Glomerular visceral epithelial cell (primary cell): ENCODE results near the gene NCKAP5.
A peak's percentile ranks its signal among the peaks of the same experiment; 100 is the strongest.
"Not testable (repeated sequence)": the region's sequence is repeated elsewhere in the genome, so short reads cannot be mapped to it uniquely, and the experiment has no call there.

Source experiments
- DNase-seq: peaks from one replicate; pipeline ENCODE4 v3.0.0-alpha.2; 2016; ENCODE audit errors: extremely low spot score

The NCKAP5 gene

GRCh38 chr2:133497270-133497893 is 70.9 kb downstream of the NCKAP5 start:
- no peak for DNase-seq

GRCh38 chr2:133496501-133497269 is 71.6 kb downstream of the NCKAP5 start:
- no peak for DNase-seq

DNA sequence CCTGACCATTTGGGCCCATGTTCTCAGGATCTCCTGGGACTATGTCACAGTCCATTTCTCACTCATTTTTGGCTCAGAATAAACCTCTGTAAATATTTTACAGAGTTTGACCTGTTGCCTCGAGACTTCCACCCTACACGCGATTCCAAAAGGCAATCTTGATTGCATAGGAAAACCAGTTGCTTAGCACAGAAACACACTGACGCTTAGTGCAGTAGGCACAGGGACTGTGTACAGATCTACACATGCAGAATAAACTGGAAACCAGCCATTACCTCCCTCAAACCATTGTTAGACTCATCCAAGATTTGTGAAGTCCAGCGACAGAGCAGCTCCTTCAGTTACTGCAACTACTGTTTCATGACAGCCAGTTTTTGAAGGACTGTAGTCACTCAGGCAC is 73.0 kb downstream of the NCKAP5 start:
- peak; percentile 33 for DNase-seq

DNA sequence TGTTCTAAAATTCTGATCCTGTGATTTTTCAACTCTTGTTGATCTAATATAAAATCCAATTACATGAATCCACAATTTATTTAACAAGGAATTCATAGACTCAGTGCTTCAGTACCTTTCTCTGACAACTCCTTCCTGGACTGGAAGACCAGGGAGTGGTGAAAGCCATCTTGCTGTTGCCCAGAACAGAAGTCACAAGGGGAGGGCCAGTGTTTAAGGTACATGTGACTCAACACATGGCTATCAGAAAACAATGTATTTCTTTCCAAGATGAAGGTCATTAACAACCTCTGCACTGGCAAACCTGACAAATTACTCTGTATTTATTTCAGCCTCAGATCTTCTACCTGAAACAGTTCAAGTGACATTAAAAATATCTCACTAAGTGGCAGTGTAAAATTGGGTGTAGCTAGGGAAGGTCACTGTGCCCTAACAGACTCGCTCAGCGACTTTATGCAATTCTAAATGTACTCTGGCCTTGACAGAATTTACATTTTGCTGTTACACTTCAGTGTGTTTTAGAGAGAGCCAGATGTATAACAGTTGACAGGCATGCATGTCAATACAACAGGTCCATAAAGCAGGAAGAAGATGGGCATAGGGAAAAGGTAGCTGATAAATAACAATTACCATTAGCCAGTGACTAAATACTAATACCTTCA is 75.4 kb downstream of the NCKAP5 start:
- DNase-seq = no peak

- no peak for DNase-seq
These were observed 77.8 kb downstream of the NCKAP5 start for GRCh38 chr2:133490411-133490980.

GRCh38 chr2:133489641-133490410 is 78.4 kb downstream of the NCKAP5 start:
- DNase-seq = no peak

GRCh38 chr2:133489146-133489545 is 79.1 kb downstream of the NCKAP5 start:
- DNase-seq = no peak

GRCh38 chr2:133486771-133487191 is 81.5 kb downstream of the NCKAP5 start:
- DNase-seq = peak; percentile 9

- DNase-seq = no peak
These were observed 82.4 kb downstream of the NCKAP5 start for GRCh38 chr2:133485868-133486267.

DNA sequence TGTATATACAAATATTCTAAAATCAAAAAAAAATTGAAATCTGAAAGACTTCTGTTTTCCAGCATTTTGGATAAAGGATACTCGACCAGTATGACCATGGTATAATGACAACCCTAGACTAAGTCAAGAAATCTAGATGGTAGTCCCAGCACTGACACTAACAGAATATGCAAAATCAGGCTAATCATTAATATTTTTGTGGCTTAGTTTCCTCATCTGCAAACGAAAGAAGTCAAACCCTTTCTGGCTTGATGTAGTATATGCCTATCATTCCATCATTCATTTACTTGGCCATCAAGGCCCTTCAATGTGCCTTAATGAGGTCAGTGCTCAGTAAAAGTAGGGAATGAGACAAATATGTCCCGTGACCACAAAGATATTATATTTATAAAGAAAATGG is 83.5 kb downstream of the NCKAP5 start:
- DNase-seq = no peak

DNA sequence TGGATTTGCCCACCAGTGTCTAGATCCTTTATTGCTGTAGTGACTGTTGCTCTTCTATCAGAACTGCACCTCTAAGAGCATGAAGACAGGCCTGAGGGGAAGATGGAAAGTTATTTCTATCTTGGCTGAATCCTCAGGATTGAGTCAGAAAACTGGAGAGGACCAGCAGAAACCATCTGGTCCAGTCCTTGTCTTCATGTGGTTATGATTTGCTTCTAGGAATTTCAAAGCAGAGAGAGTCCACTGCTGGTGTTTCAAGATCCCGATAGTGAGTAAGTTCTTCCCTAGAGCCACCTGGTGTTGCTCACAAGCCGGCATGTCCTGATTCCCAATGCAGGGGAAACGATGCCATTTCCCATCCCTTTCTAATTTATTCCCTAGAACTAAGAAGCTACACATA is 84.2 kb downstream of the NCKAP5 start:
- DNase-seq = no peak

DNA sequence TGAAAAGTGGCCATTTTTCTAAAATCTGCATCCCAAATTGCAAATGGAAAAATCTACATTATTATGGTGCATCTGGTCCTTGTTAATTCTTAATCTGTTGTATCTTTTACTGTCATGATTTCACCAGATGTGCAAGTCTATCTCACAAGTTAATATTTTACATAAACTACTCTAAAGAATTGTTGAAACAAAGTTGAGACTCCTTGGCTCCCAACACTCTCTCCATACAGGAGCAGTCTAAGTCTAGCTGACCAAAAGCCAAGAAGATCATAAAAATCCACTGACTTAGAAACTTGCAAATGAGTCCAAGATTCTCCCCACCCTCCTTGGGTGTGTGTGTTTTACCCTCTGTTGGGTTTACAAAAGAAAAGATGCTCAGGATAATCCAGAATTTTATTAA is 85.1 kb downstream of the NCKAP5 start:
- DNase-seq = no peak

DNA sequence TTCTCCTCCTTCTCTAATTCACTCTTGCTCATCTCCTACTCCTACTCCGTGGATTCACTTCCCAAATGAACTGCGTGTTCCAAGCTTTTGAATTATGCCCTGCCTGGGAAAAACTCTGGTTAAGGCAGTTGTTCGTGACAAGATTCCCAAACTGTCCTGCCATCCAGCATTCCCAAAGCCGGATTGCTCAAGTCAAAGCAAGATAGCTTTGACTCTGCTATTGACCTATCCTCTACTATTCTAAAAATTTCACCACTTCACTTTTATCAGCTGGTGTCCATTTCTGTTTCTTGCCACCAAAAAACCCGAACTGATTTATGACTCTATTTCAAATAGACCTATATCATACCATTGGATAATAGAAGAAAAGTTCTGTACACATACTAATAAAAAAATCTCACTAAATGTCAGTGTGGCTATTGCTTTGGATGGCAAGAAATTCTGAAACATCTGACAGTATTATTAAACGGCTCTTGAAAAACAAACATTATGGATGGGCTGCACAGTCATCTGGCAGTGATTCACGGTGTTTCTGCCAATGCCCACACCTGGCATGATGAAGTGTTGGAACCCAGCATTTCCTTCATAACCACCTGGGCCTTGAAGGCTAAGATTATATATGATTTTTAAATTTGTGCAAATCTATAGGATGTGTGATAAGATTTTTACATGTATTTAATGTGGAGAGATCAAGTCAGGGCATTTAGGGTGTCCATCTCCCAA is 87.4 kb downstream of the NCKAP5 start:
- DNase-seq = no peak

GRCh38 chr2:133477616-133477990 is 90.7 kb downstream of the NCKAP5 start:
- DNase-seq = peak; percentile 18

DNA sequence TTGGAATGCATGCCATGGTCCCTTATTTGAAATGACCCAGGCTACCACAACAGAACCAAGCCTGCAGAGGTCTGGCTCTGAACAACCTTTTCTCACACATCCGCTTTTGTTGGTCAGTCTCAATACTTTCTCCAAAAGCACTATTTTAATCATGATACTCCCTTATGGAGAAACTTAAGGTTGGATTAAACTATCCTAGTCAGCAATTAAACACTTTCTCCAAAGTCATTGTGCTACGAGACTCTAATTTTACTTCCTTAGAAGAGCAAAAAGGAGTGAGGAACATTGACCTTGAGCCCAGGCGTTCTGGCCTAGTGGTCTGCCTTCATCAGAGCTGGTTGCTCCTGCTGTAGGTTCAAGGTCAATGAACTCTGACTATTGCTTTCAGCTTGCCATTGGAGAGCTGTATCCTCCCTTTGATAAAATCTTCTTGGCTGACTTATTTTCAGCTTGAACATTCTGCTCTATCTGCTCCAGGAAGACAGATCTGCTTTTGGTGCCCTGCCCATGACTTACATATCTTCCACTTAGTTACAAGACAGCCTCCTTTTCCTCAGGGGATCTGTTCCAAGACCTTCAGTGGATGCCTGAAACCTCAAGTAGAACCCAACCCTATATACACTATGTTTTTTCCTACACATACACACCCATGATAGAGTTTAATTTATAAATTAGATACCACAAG is 91.2 kb downstream of the NCKAP5 start:
- no peak for DNase-seq

- no peak for DNase-seq
These were observed 92.0 kb downstream of the NCKAP5 start for GRCh38 chr2:133476286-133476685.

DNA sequence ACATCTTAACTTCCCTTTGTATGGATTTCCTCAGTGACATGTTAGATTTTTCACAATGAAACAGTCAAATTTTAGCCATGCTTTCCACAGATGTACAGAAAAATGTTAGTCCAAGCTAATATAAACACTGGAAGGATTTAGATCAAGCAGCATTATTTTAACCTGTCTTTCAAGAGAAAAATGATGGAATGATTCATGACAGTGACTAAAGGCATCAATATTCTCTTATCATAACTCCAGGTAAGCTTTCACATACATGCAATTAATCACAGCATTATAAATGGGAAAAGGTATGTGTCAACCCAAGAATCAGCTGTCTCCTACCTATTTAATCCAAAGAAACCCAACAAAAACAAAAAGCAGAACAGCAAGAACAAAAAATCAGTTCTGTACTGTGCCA is 92.7 kb downstream of the NCKAP5 start:
- no peak for DNase-seq

DNA sequence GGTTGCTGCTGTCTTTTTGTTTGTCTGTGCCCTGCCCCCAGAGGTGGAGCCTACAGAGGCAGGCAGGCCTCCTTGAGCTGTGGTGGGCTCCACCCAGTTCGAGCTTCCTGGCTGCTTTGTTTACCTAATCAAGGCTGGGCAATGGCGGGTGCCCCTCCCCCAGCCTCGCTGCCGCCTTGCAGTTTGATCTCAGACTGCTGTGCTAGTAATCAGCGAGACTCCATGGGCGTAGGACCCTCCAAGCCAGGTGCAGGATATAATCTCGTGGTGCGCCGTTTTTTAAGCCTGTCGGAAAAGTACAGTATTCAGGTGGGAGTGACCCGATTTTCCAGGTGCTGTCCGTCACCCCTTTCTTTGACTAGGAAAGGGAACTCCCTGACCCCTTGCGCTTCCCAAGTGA is 97.8 kb downstream of the NCKAP5 start:
- not testable (repeated sequence) for DNase-seq

DNA sequence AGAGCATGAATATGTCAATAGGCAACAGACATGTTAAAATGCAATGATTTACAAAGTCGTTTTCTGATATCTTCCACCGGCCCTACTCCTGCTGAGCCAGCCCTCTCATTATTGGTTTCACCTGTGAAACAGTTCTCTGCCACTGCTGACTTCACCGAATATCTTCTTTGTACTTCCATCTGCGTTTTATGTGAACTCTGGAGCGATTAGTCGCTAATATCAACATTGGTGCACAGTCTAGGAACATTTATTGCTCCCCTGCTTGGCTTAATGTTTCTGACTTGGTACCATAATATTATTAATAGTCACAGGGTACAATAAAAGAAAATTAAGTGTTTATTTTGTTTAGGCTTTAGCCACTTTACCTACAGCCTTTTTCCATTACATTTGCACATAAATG is 105.5 kb downstream of the NCKAP5 start:
- no peak for DNase-seq

GRCh38 chr2:133461484-133461883 is 106.8 kb downstream of the NCKAP5 start:
- peak; percentile 4 for DNase-seq

DNA sequence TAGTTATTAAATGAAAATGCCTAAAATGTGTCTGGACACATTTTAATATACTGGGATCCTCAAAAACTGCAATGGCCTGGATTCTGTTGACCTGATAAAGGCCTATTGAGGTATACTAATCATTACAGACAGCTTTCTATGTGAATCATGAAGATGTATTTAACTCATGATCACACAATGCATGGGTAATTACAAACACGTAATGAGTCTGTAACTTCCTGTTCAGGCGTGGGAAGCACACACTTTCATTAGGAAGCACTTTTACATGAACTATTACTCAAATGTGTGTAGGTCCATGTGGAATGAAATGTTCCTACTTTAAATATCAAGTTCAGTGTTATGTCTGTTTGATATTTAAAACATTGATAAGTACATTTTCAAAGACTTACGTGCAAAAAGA is 108.7 kb downstream of the NCKAP5 start:
- no peak for DNase-seq
